ENCODE results near the gene ABHD12.

The ABHD12 gene

DNA sequence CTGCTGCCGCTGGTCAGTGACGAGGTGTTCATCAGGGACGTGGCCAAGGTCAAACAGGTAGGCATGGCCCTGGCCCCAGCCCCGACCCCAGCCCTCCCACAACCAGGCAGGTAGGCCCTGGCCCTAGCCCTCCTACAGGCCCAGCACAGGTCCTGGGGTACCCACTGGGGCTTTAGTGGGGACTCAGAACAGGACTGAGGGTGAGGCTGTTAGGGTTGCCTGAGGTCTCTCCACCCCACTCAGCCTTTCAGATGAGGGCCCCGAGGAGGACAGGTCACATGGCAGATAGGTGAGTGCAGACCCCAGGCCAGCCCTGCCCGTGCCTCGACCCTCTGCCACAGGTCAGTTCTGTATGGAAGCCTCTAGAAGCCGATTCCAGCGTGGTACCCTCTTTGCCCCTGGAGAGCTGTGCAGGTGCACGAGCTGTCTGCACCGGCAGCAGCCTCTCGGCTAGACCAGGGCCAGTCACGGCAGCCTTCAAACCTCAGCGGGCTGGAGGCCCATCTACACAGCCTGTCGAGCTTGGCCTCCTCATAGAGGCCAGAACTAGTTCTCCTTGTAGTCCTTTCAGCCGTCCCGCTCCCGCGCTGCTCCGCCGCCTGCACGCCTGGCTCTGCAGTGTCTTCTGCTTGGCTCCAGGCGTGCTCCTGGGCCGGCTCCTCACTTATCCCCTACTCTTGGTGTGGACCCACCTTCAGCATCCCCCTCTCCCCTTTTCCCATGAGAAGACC, 107.2 kb downstream of the ABHD12 start:
- DNase-seq (ENCODE audit: low read depth): no peak

DNA sequence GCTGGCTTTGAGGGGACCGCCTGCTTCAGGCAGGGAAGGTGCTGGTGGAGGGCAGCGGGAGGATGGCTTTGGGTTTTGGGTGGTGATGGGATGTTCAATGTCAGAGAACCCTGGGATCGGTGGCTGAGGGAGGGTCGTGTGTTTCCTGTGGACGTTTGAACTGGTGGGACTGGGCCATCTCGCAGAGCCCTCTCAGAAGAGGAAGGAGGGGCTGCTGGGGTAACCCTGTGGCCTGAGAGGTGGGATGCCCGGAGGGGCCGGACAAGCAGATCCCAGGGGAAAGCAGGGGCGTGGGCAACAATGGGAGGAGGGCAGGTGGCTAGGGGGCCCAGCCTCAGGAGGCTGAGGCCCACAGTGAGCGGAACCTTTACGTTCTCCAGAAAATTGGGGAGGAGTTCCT, 107.8 kb downstream of the ABHD12 start:
- no peak overlapping the region for H3K4me3 ChIP-seq (ENCODE audit: low read depth, low read length)
- DNase-seq (ENCODE audit: low read depth): no peak

More for the DNA sequence above, 107.2 kb downstream of the ABHD12 start:
- H3K4me3 ChIP-seq (ENCODE audit: low read depth, low read length): no peak overlapping the region

DNA sequence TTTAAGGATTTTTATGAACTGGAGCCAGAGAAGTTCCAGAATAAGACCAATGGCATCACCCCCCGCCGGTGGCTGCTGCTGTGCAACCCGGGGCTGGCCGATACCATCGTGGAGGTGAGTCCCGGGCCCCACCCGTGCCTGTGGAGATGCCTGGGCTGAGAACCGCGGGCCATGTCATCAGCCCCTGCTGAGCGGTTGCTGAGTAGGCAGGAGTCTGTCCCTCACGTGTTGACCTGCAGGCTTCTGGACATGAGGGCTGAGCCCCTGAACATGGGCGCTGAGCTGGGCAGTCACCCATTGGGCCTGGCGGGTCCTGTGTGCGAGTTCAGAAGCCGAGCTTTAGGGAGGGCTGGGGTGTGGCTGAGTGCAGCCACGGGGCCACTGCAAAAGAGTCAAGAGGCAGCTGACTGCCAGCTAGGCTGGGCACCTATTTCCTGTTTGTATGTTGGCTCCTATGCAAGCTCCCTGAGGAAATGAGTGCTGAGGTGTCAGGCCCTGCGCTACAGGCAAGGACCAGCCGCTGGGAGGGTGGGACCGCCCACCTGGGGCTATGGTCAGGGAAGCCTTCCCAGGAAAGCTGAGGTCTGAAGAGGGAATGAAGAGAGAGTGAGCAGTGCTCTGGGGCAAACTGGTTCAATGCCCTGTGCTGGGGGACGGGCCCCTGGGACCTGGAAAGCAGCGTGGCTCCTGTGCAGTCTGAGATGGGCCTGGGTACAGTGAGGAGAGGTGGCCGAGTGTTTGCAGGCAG, 108.4 kb downstream of the ABHD12 start:
- DNase-seq (ENCODE audit: low read depth): no peak
- H3K4me3 ChIP-seq (ENCODE audit: low read depth, low read length): no peak overlapping the region

DNA sequence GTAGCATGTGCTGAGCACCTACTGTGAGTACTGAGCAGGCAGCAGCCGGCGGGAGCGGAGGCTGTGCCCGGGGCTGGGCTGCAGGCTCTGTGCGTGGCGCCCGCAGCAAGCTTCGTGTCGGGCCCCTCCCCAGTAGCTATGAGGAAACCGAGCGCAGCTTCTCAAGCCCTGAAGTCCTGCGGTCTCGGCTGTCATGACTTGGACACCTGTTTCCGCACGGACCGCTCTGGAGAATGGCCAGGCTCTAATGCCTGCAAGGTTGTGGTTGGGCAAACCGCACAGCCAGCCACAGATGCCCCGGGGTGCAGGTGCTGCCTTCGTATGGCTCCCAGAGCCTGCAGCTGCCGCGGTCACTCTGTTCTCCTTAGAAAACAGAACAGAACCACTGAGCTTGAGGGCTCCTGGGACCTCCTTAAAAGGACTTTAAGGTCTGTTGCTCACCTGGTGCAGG, 109.1 kb downstream of the ABHD12 start:
- no peak overlapping the region for H3K4me3 ChIP-seq (ENCODE audit: low read depth, low read length)
- DNase-seq (ENCODE audit: low read depth): peak; percentile 26

DNA sequence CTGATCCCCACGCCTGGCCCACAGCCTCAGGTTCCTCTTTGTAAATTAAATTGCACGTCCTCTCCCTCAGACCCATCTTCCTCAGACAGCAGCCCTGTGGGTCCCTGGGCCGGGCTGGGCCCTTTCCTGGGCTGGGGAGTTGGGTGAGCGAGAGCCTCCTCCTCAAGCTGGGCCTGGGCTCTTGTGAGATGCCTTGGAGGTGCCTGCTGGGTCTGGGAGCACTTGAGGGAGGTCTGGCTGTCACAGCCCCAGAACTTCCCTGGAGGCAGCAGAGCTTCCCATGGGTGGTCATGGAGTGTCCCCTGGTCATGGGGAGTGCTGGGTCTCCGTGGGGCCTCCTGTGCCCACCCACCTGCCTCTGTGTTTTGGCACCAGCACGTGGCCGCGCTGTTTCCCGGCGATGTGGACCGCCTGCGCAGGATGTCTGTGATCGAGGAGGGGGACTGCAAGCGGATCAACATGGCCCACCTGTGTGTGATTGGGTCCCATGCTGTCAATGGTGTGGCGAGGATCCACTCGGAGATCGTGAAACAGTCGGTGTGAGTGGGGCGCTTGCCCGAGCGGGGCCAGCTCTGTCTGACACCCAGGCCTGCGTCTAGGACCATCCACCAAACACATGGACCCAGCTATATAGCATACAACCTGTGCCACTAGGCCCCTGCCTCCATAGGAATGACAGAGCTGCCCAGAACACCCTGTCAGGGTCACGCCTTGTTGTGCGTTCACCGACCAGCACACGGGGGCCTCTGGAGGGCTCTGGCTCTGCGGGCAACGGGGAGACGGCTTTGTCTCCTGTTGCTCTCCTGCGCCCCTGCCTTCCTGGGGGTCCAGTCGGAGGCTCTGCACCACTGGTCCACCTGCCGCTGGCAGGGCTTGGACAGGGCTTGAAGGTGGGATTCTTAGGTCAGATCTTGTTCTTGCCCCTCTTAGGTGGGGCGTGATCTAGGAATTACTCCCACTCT, 109.8 kb downstream of the ABHD12 start:
- DNase-seq (ENCODE audit: low read depth): no peak
- no peak overlapping the region for H3K4me3 ChIP-seq (ENCODE audit: low read depth, low read length)

DNA sequence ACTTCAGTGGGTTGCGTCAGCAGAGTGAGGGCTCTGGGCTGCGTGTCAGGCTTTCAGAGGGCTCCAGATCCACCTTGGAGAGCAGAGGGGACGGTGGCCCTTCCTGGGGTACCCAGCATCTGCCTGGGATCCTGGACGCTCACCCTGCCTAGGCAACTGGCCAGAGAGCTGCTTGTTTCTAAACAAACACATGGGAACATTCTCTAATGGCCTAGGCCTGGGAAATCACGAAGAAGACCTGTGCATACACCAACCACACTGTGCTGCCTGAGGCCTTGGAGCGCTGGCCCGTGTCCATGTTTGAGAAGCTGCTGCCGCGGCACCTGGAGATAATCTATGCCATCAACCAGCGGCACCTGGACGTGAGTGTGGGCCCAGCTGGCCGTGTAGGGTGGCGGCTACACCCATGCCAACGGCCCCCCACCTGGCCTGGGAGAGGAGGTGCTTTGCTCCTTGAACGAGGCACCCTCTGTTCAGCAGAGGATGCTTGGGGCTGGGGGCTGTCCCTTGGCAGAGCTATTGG, 110.5 kb downstream of the ABHD12 start:
- no peak for DNase-seq (ENCODE audit: low read depth)
- H3K4me3 ChIP-seq (ENCODE audit: low read depth, low read length): no peak overlapping the region

DNA sequence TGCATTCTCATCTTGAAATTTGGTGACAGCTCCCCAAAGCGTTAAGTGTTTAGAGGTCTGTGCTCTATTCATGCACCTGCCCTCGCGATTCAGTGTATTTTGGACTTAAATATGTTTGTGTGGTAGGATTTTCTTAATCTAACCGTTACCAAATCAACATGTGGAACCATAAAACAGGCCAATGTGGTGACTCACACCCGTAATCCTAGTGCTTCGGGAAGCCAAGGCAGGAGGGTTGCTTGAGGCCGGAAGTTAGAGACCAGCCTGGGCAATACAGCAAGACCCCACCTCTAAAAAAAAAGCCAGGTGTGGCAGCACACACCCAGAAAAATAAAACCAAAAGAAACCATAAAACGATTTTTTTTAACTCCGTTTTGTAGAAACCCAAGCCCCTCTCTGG, 111.2 kb downstream of the ABHD12 start:
- H3K4me3 ChIP-seq (ENCODE audit: low read depth, low read length): no peak overlapping the region
- no peak for DNase-seq (ENCODE audit: low read depth)

DNA sequence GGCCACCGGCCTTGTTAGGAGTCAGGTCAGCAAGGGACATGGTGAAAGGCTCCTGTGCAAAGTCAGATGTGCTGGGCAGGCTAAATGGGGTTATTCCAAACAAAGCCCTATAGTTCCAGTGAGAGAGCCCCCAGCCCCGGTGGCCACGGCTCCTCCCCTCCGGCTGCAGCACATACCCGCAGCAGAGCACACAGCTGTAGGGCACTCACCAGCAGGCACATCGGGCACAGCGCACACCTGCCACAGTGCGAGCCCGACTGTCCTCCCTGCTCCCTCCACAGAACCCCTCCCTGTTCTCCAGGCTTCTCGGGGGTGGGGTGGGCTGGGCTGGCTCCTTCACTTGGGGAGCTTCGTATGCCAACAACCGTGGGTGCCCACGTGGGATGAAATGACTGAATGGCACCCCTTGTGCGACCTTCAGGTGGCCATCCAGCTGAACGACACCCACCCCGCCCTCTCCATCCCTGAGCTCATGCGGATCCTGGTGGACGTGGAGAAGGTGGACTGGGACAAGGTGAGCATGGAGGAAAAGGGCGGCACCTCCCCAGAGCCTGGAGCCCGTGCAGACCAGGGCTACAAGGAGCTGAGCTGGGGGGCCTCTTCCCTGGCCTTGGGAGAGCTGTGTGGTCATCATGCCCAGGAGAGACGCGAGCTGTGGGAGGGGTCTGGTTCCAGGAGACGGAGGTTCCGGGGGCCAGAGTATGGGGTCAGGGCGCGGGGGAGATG, 111.8 kb downstream of the ABHD12 start:
- no peak for DNase-seq (ENCODE audit: low read depth)

DNA sequence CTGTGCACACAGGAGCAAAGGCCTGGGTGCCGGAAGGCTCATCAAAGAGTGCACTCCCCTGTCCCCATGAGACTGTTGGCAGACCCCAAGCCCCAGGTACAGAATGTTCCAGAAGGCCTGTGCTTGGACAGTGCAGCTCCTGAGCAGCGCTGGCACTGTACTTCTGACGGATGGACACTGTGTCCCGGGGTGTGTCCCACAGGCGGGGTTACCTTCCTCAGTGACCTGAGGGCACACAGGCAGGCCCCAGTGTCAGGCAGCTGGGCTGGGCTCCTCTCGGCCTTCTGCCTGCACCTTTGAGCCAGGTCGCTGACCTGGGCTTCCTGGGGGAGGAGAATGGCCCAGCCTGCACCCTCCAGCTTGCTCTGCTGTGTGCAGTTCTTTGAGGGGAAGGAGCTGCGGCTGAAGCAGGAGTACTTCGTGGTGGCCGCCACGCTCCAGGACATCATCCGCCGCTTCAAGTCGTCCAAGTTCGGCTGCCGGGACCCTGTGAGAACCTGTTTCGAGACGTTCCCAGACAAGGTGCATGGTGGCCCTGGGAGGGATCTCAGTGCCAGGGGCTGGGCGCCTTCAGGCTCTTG, 112.6 kb downstream of the ABHD12 start:
- H3K4me3 ChIP-seq (ENCODE audit: low read depth, low read length): no peak overlapping the region
- no peak for DNase-seq (ENCODE audit: low read depth)

More for the DNA sequence above, 111.8 kb downstream of the ABHD12 start:
- H3K4me3 ChIP-seq (ENCODE audit: low read depth, low read length): no peak overlapping the region

DNA sequence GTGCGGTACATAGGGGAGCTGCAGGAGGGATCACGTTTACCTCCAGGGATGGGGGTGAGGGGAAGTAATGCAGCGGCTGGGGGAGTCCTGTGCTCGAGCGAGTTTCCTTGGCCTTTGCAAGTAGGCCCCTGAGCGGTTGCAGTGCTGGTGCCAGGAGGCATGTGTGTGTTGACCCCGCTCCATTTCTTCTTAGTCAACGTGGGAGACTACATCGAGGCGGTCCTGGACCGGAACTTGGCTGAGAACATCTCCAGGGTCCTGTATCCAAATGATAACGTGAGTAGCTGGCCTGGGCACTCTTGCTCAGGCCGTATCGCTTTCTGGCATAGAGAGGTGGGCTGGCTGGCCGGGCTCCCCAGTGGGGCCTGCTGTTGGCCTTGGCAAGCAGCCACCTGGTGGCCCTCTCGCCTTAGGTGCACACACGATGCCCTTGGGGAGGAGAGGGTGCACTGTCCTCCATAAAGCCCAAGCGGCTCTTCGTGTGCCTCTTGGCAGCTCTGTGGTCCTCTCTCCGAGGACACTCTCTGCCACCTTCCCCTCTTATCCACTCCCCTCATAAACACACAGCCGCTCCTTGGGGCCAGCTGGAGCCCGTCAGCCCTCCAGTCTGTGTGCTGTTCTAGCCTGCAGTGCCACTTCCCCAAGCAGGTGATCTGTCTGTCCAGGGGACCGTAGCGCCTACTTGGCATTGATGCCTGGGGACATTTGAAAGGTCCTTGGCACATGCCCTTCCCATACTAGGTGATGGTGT, 113.4 kb downstream of the ABHD12 start:
- no peak overlapping the region for H3K4me3 ChIP-seq (ENCODE audit: low read depth, low read length)
- no peak for DNase-seq (ENCODE audit: low read depth)

DNA sequence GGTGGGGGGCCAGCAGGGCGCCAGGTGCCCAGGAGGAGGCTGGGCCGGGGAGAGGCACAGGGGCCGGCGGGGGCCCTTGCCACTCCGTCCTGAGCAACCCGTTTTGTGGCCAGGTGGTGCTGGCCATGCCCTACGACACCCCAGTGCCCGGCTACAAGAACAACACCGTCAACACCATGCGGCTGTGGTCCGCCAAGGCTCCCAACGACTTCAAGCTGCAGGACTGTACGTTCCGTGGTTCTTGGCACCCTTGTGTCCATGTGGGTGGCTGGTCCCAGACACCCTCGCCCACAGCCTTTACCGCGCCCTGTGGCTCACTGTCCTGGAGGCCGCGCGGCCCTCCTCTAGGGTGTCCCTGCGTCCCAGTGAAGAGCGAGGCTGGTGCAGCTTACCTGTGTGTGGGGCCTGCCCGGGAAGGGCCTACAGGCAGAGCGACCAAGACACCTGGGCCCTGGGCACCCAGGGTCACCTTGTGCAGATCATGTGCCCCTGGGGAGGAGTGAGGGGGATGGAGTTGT, 114.0 kb downstream of the ABHD12 start:
- no peak overlapping the region for H3K4me3 ChIP-seq (ENCODE audit: low read depth, low read length)

DNA sequence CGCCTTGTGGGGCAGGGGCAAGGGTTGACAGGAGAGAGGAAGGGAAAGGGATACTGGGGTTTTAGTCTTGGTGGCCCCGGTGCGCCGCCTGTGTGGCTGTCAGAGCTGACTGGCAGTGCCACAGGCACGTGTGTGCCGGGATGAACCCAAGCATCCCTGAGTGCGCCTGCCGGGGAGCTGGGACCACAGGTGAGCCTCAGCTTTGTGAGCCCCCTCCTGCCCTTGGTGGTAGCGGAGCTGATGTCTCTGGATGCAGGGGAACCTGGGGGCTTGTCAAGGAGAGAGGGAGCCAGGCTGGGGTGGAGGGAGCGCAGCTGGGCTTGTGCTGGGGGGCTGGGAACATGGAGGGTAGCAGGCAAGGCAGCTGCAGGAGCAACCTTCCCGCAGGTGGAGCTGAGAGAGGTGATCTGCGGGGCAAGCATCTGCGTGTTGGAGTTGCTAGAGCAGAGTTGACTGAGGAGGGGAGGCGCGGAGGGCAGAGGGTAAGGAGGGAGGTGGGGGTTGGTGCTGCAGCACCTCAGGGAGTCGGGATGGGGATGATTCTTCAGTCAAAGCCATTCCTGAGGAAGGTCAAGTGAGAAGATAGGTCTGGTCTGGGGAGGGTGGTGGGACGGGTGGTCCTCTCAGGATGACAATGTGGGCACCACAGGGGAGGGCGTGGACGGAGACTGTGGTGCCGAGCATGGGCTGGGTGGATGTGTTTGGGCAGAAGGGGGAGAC, 114.7 kb downstream of the ABHD12 start:
- no peak for DNase-seq (ENCODE audit: low read depth)
- no peak overlapping the region for H3K4me3 ChIP-seq (ENCODE audit: low read depth, low read length)

More for the DNA sequence above, 114.0 kb downstream of the ABHD12 start:
- no peak for DNase-seq (ENCODE audit: low read depth)

DNA sequence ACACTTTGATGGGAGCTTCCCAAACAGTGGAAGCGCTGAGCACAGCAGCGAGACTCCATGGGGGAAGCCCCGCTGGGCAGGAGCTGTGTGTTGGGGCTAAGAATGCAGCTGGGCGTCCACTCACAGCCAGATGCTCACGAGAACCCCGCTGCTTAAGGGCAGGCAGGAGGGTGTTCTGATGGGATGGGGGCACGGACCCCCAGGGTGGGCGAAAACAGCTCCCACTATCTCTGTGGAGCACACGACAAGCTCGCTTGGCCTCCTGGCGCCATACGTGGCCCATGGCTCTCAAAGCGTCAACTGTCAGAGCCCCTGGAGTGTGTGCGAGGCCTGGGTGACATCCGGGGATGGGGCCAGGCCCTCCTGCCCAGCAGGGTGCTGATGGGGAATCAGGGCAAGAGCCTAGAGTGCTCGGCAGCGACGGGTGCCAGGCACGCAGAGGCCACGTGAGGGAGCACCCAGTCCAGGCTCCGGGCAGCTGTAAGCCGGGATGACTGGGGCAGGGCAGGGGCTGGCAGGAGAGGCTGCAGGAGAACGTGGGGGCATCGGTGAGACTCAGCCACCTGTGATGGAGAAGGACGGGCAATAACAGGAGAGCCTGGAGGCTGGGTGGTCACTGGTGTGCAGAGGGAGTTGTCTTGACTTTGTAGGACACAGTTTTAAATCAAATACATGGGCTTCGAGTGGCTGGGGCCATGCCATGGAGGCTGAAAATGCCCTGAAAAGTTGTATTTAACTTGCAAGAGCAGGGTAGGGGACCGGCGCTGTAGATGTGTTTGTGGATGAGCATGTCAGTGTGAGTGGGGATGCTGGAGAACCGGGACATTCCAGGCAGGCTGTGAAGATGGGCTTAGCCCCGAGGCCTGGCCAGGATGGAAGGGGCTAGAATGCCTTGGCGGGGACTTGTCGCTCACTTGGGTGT, 115.5 kb downstream of the ABHD12 start:
- H3K4me3 ChIP-seq (ENCODE audit: low read depth, low read length): no peak overlapping the region
- DNase-seq (ENCODE audit: low read depth): no peak

DNA sequence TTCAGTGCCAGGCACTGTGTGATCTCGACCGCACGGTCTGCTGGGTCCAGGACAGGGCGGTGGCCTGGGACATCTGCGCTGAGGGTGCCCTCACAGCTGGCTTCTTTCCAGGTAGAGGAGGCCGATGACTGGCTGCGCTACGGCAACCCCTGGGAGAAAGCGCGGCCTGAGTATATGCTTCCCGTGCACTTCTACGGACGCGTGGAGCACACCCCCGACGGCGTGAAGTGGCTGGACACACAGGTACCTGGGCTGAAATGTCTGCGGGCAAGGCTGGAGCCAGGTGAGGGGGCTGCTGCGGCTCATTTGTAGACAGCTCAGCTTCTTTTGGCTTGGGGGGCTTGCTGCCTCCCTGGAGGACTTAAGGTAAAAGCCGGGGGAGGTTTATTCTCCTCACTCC, 116.2 kb downstream of the ABHD12 start:
- no peak overlapping the region for H3K4me3 ChIP-seq (ENCODE audit: low read depth, low read length)
- DNase-seq (ENCODE audit: low read depth): no peak

DNA sequence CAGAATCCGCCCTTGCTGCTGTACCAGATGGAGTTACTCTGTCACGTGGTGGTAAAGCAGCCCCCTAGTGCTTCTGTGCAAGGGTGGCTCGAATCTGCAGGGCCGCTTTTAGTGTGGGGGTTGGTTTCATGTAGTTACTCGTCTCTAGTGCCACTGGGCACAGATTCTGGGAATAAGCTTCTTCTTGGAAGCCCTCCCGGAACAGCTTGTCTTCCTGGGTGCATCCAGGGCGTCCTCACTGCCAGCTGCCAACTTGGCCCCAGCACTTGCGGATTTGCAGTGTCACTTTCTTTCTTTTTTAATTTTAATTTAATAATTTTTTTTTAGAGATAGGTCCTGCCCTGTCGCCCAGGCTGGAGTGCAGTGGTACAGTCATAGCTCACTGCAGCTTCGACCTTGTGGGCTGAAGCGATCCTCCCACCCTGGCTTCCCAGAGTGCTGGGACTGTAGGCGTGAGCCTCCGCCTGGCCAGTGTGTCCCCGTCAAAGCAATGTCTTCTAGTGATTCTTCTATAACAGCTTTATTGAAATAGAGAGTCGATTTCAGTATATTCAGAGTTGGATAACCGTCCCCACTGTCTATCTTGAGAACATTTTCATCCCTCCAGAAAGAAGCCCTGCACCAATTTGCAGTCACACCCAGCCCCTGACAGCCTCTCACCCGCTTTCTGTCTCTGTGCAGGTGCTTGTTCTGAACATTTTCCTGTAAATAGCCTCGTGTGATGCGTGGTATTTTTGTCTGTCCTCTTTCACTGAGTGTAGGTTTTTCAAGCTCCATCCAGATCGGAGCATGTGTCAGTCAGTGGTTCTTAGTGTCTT, 116.9 kb downstream of the ABHD12 start:
- no peak overlapping the region for H3K4me3 ChIP-seq (ENCODE audit: low read depth, low read length)
- no peak for DNase-seq (ENCODE audit: low read depth)
